Endothelial cell of umbilical vein (primary cell): ENCODE data around the gene TSHB.

Source experiments
- POLR2A ChIP-seq: IDR thresholded peaks from 2 replicates; pipeline ENCODE4 v1.6.1; 2012; ENCODE audit warnings: low read depth, mild to moderate bottlenecking, control low read depth, low read length
- TF ChIP-seq, protein P1 (sequence below), 2 donors: IDR thresholded peaks; 1 replicate in 1 of 2; 2 replicates in 1 of 2; pipeline ENCODE4 v1.5.1; 2011; ENCODE audit warnings: low read length in 2 of 2, mild to moderate bottlenecking in 2 of 2, moderate library complexity in 2 of 2, control low read depth in 1 of 2, inconsistent platforms in 1 of 2, low read depth in 1 of 2; ENCODE audit not compliant: insufficient read depth in 1 of 2; ENCODE audit errors: extremely low read depth in 1 of 2

GRCh38 chr1:115071012-115071664, 41.5 kb downstream of the TSHB start:
- TF ChIP-seq POLR2A = no peak
- TF ChIP-seq, protein P1, sequence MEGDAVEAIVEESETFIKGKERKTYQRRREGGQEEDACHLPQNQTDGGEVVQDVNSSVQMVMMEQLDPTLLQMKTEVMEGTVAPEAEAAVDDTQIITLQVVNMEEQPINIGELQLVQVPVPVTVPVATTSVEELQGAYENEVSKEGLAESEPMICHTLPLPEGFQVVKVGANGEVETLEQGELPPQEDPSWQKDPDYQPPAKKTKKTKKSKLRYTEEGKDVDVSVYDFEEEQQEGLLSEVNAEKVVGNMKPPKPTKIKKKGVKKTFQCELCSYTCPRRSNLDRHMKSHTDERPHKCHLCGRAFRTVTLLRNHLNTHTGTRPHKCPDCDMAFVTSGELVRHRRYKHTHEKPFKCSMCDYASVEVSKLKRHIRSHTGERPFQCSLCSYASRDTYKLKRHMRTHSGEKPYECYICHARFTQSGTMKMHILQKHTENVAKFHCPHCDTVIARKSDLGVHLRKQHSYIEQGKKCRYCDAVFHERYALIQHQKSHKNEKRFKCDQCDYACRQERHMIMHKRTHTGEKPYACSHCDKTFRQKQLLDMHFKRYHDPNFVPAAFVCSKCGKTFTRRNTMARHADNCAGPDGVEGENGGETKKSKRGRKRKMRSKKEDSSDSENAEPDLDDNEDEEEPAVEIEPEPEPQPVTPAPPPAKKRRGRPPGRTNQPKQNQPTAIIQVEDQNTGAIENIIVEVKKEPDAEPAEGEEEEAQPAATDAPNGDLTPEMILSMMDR (IDR thresholded peaks at IDR 0.05; ENCODE audit: extremely low read depth in 1 of 2, insufficient read depth in 1 of 2, low read depth in 1 of 2, low read length in 2 of 2) = no peak
